NCI-H1417 treated with DMSO at 0.1 percent for 48 hours (cell line): Measurements from ENCODE around the gene IQSEC3.

ENCODE experiments used
- DNase-seq: peaks from one replicate; lab custom pipeline; 2025; lab: John Stamatoyannopoulos, UW

The IQSEC3 gene

GRCh38 chr12:197911-198695 is 131.5 kb downstream of the IQSEC3 start:
- DNase-seq: no peak

GRCh38 chr12:198705-199104 is 132.1 kb downstream of the IQSEC3 start:
- DNase-seq: no peak

- no peak for DNase-seq
These were observed 134.8 kb downstream of the IQSEC3 start for GRCh38 chr12:201361-201760.

- DNase-seq: peak; percentile 84
These were observed 135.6 kb downstream of the IQSEC3 start for GRCh38 chr12:202081-202731.

DNA sequence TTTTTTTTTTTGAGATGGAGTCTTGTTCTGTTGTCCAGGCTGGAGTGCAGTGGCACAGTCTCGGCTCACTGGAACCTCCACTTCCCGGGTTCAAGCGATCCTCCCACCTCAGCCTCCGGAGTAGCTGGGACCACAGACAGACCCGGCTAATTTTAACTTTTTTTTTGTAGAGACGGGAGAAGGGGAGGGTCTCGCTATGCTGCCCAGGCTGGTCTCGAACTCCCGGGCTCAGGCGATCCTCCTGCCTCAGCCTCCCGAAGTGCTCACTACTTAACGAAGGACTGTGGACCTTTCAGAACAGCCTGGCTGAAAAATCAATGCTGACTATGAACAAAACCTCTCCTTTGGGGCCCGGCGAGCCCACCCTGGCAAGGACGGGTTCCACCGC is 136.5 kb downstream of the IQSEC3 start:
- no peak for DNase-seq

DNA sequence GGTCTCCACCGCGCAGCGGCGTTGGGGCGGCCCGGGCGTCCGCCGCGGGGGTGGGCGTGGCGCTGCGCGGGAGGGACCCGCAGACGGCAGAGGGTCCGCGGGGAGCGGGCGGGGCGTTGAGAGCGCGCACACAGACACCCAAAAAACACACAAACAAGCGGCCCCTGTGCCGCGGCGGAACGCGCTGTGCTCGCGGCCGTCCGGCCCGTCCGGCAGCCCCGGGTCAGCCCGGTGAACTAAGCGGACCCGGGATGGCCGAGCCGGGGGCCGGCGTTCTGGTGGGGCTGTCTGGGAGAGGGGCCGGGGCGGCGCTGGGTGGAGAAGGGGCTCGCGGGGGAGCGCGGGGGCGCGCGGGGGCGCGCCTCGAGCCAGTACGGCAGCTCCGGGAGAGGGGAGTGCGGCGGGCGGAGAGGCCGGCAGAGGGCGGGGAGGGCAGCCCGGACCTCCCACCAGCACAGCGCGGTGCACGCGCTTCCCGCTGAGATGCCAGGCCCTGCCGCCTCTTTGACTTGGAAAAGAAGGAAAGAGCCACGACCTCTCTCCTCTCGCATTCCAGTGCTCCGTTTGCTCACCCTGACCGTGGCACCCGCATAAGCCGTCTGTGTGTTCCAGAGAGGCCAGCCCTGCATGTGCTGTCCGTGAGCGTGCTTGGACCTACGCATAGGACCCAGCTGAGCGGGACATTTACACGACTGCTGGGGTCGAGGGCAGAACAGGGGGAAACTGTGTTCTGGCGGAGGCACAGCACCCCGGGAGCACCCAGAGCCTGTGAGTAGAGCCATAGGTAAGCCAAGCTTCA is 137.1 kb downstream of the IQSEC3 start:
- no peak for DNase-seq

GRCh38 chr12:204261-204678 is 137.7 kb downstream of the IQSEC3 start:
- no peak for DNase-seq

GRCh38 chr12:205026-205425 is 138.5 kb downstream of the IQSEC3 start:
- no peak for DNase-seq

- no peak for DNase-seq
These were observed 140.3 kb downstream of the IQSEC3 start for GRCh38 chr12:206746-207440.

- DNase-seq: no peak
These were observed 141.2 kb downstream of the IQSEC3 start for GRCh38 chr12:207804-208203.

GRCh38 chr12:208813-209212 is 142.2 kb downstream of the IQSEC3 start:
- DNase-seq: no peak

DNA sequence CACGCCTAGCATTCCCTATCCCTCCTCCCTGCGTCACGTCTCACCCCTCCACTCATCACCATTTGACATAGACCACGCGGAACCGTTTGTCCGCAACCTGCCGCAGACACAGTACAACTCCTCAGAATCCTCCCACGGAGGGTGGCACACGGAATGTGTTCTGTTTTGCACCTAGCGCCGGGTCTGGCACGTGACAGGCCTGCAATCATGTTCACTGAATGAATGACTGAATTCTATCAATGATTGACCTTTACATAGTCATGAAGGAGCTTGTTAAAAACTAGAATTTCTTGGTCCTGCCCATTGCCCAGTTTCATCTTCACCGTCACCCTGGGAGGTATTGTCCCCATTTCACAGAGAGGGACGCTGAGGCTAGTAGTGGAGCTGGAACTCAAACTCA is 142.7 kb downstream of the IQSEC3 start:
- DNase-seq: no peak

DNA sequence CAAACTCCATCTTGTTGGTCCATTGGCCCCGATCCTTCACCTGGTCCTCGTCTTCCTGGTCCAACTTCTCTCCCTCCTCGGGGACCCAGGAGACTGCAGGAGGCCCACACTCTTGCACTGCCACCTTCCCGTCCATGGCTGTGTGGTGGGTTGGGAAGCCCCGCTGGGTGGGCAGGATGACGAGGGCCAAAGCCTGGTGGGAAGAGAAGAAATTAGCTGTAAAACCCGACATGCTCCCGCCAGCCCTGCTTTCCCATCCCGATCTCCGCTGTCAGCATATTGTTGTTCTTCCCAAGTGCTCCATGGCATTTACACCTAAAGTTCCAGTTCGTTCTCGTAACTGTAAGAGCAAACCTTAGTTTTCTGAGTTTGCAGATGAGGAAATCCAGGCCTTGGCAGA is 143.3 kb downstream of the IQSEC3 start:
- DNase-seq: no peak

GRCh38 chr12:210277-211141 is 143.9 kb downstream of the IQSEC3 start:
- DNase-seq: no peak

DNA sequence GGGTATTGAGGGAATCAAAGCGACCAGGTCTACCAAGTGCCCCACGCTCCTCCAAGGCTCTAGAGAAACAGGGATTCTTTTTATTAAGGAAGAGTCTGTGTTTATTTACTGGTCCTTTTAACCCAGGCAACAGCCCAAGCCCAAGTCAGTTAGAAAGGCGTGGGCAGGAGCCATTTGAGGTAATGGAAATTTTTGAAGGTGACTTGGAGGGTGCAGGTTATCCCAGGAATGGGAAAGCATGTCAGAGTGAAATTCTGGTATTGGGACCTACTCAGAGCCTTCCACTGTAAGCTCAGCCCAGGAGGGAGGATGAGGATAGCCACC is 144.5 kb downstream of the IQSEC3 start:
- no peak for DNase-seq

DNA sequence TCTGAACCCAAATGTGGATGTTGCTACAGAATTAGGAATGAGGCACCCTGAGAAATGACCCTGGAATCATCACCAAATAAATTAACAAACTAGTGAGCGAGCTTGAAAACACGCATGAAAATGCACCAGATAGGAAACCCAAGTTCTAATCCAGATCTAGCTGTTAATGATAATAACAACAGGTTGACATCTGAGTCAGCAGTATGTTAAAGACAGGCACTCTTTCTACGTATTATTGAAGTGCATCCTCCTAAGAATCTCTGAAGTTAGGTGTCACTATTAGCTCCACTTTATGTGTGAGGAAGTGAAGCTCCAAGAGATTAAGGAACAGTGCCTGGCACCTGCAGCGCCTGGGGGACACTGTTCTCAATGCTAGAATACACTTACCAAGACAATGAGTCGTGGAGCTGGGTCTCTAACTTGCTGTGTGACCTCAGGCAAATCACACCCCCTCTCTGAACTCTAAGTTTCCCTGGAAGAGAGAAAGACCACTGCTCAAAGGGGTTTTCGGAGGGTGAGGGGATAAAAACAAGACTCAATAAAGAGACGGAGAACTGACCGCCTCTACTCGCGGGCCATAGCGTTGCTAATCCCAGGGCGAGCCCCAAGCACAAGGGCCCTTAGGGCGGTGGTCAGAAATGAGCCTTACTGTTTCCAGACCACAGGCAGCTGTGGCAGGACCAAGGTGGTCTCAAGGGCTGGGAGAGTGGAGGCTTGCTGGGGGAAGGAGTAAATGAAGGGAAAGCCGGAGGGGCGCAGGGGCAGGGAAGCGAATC is 145.3 kb downstream of the IQSEC3 start:
- no peak for DNase-seq

- no peak for DNase-seq
These were observed 145.8 kb downstream of the IQSEC3 start for GRCh38 chr12:212415-212714.

GRCh38 chr12:212715-213526 is 146.4 kb downstream of the IQSEC3 start:
- DNase-seq: no peak

DNA sequence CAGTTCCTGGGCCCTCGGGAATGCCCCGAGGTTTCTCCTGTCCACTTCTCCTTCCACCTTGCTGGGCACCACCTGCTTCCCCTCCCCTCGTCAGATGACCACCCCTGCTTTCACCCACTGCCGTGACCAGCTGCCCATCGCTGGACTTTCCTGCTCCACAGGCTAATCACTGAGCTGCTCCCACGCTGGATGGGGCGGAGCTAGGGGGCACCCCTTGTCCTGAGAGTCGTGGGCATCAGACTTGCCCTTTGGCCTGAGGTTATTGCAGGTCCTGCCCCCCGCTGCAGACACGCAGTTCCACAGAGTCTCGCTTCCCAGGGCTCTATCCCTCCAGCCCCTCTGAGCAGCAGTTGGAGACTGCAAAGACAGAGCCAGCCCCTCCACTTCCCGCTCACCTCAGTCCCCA is 147.0 kb downstream of the IQSEC3 start:
- DNase-seq: no peak
